HL-60 (cell line): ENCODE results near the gene ANKRD13D.

ENCODE experiments used
- DNase-seq, 2 experiments: peaks; one replicate each; pipeline ENCODE4 v3.0.0-alpha.2; 2010 to 2020; ENCODE audit warnings: low read depth in 1 of 2, low spot score in 1 of 2
- H3K27ac ChIP-seq: fragments of 250-450 bp; sonication (Bioruptor Pico); replicated peaks from 2 replicates; pipeline ENCODE4 v1.5.1; 2020; ENCODE audit warnings: mild to moderate bottlenecking, moderate library complexity
- H3K27me3 ChIP-seq: fragments of 250-450 bp; sonication (Bioruptor Pico); 2 replicates; pipeline ENCODE4 v1.5.1; 2021; ENCODE audit warnings: mild to moderate bottlenecking, moderate library complexity; ENCODE audit not compliant: insufficient read depth, poor library complexity, severe bottlenecking
- H3K4me3 ChIP-seq: replicated peaks from 2 replicates; pipeline ENCODE4 v1.5.1; 2011; ENCODE audit warnings: mild to moderate bottlenecking, control low read depth, low read length; ENCODE audit not compliant: insufficient read depth
- GABPA ChIP-seq: IDR thresholded peaks from 2 replicates; pipeline ENCODE4 v1.6.1; 2012; ENCODE audit warnings: low read depth
- POLR2AphosphoS5 ChIP-seq: IDR thresholded peaks from 2 replicates; pipeline ENCODE4 v1.6.1; 2012; ENCODE audit warnings: low read depth
- SPI1 ChIP-seq: IDR thresholded peaks from 2 replicates; pipeline ENCODE4 v1.6.1; 2012; ENCODE audit warnings: low read depth, mild to moderate bottlenecking, borderline replicate concordance
- TF ChIP-seq, protein P1 (sequence below): IDR thresholded peaks from one replicate; pipeline ENCODE4 v1.5.1; 2011; ENCODE audit warnings: low read length, control low read depth, inconsistent platforms; ENCODE audit not compliant: insufficient read depth
- TF ChIP-seq, protein P2 (sequence below): IDR thresholded peaks from 2 replicates; pipeline ENCODE4 v1.6.1; 2012; ENCODE audit warnings: low read depth; ENCODE audit not compliant: insufficient replicate concordance

The ANKRD13D gene

DNA sequence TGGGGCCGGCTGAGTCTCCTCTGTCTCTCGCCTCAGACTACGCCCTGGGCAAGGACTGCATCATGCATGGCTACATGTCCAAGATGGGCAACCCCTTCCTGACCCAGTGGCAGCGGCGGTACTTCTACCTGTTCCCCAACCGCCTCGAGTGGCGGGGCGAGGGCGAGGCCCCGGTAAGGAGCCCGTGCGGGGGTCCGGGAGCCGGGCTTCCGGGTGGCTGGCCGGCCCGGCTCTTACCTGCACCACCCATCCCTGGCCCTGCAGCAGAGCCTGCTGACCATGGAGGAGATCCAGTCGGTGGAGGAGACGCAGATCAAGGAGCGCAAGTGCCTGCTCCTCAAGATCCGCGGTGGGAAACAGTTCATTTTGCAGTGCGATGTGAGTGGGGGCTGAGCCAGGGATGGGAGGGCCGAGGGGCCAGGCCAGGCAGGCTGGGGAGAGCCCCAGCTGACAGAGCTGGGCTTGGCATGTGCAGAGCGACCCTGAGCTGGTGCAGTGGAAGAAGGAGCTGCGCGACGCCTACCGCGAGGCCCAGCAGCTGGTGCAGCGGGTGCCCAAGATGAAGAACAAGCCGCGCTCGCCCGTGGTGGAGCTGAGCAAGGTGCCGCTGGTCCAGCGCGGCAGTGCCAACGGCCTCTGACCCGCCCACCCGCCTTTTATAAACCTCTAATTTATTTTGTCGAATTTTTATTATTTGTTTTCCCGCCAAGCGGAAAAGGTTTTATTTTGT lies 4.1 kb upstream of the ANKRD13D start:
- DNase-seq: peak; percentile 56 to 58
- Histone ChIP-seq H3K27me3 (no peaks in the 10 kb centered on the region), H3K4me3 (peak overlapping the region; percentile 36), H3K27ac (peak overlapping the region; percentile 100)
- TF ChIP-seq, protein P1, sequence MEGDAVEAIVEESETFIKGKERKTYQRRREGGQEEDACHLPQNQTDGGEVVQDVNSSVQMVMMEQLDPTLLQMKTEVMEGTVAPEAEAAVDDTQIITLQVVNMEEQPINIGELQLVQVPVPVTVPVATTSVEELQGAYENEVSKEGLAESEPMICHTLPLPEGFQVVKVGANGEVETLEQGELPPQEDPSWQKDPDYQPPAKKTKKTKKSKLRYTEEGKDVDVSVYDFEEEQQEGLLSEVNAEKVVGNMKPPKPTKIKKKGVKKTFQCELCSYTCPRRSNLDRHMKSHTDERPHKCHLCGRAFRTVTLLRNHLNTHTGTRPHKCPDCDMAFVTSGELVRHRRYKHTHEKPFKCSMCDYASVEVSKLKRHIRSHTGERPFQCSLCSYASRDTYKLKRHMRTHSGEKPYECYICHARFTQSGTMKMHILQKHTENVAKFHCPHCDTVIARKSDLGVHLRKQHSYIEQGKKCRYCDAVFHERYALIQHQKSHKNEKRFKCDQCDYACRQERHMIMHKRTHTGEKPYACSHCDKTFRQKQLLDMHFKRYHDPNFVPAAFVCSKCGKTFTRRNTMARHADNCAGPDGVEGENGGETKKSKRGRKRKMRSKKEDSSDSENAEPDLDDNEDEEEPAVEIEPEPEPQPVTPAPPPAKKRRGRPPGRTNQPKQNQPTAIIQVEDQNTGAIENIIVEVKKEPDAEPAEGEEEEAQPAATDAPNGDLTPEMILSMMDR: no peak
- no peak for TF ChIP-seq POLR2AphosphoS5
- TF ChIP-seq GABPA: no peak
- no peak for TF ChIP-seq SPI1
- TF ChIP-seq, protein P2, sequence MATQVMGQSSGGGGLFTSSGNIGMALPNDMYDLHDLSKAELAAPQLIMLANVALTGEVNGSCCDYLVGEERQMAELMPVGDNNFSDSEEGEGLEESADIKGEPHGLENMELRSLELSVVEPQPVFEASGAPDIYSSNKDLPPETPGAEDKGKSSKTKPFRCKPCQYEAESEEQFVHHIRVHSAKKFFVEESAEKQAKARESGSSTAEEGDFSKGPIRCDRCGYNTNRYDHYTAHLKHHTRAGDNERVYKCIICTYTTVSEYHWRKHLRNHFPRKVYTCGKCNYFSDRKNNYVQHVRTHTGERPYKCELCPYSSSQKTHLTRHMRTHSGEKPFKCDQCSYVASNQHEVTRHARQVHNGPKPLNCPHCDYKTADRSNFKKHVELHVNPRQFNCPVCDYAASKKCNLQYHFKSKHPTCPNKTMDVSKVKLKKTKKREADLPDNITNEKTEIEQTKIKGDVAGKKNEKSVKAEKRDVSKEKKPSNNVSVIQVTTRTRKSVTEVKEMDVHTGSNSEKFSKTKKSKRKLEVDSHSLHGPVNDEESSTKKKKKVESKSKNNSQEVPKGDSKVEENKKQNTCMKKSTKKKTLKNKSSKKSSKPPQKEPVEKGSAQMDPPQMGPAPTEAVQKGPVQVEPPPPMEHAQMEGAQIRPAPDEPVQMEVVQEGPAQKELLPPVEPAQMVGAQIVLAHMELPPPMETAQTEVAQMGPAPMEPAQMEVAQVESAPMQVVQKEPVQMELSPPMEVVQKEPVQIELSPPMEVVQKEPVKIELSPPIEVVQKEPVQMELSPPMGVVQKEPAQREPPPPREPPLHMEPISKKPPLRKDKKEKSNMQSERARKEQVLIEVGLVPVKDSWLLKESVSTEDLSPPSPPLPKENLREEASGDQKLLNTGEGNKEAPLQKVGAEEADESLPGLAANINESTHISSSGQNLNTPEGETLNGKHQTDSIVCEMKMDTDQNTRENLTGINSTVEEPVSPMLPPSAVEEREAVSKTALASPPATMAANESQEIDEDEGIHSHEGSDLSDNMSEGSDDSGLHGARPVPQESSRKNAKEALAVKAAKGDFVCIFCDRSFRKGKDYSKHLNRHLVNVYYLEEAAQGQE: no peak

DNA sequence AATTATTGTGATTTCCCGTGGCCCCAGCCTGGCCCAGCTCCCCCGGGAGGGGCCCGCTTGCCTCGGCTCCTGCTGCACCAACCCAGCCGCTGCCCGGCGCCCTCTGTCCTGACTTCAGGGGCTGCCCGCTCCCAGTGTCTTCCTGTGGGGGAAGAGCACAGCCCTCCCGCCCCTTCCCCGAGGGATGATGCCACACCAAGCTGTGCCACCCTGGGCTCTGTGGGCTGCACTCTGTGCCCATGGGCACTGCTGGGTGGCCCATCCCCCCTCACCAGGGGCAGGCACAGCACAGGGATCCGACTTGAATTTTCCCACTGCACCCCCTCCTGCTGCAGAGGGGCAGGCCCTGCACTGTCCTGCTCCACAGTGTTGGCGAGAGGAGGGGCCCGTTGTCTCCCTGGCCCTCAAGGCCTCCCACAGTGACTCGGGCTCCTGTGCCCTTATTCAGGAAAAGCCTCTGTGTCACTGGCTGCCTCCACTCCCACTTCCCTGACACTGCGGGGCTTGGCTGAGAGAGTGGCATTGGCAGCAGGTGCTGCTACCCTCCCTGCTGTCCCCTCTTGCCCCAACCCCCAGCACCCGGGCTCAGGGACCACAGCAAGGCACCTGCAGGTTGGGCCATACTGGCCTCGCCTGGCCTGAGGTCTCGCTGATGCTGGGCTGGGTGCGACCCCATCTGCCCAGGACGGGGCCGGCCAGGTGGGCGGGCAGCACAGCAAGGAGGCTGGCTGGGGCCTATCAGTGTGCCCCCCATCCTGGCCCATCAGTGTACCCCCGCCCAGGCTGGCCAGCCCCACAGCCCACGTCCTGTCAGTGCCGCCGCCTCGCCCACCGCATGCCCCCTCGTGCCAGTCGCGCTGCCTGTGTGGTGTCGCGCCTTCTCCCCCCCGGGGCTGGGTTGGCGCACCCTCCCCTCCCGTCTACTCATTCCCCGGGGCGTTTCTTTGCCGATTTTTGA lies 3.3 kb upstream of the ANKRD13D start:
- Histone ChIP-seq H3K27ac (peak overlapping the region; percentile 100), H3K4me3 (peak overlapping the region; percentile 36), H3K27me3 (no peaks in the 10 kb centered on the region)
- TF ChIP-seq POLR2AphosphoS5 (peak; percentile 89), GABPA (no peak), SPI1 (no peak)
- TF ChIP-seq, protein P1: no peak
- DNase-seq: peak; percentile 53 to 60

DNA sequence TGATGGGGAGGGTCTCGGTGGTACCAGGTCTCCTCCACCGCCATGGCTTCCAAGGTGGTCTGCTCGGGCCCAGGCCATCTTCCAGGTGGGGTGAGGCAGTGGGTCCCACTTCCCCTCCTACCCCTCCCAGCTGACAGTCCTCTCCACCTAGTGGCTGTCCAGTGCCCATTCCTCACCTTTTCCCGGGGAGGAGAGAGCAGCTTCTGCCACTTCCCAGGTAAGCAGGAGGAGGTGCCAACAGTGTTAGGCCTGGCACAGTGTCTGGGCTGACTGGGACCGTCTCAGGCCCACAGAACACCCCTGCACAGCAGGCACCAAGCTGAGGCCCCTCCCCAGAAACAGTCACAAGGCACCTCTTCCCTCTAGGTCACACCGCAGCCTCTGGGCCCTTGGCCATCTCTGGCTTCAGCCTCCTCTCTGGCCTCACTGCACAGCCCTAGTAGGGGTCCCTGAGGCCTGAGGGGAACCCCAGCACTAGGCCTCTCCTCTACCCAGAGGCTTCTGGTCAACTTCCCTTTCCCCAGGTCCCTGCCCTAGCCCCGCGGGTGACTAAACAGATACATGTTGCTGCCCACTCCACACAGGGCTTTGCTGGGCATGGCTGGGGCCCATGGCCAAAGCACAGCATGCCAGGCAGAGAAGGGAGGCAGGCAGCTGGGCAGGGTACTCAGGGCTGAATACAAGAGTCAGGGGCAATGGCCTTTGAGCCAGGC lies 2.3 kb upstream of the ANKRD13D start:
- peak overlapping the region; percentile 100 for H3K27ac ChIP-seq
- H3K27me3 ChIP-seq: no peaks in the 10 kb centered on the region
- DNase-seq: peak; percentile 75 to 76
- peak overlapping the region; percentile 19 for H3K4me3 ChIP-seq
- TF ChIP-seq POLR2AphosphoS5 (no peak; the same call in none of the 2 replicates), SPI1 (0 out of 2 replicates have a peak, but pooled peaks have one; percentile 17), GABPA (no peak)
- TF ChIP-seq, protein P1: no peak
- TF ChIP-seq, protein P2: no peak
